ENCODE data around the gene SPEN.
"Not testable (repeated sequence)": the region's sequence is repeated elsewhere in the genome, so short reads cannot be mapped to it uniquely, and the experiment has no call there.

SPEN gene

DNA sequence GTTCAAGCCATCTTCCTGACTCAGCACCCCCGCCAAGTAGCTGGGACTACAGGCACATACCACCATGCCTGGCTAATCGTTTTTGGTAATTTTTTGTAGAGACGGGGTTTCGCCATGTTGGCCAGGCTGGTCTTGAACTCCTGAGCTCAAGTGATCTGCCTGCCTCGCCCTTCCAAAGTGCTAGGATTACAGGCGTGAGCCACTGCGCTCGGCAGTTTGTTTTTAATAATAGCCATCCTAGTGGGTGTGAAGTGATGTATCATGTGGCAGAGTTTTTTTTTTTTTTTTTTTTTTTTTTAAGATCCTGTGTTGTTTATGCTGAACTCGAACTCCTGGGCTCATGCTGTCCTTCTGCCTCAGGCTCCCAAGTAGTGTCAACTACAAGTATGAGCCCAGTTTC, 51.8 kb downstream of the SPEN start:
- no peak for DNase-seq (ENCODE audit: low spot score)

DNA sequence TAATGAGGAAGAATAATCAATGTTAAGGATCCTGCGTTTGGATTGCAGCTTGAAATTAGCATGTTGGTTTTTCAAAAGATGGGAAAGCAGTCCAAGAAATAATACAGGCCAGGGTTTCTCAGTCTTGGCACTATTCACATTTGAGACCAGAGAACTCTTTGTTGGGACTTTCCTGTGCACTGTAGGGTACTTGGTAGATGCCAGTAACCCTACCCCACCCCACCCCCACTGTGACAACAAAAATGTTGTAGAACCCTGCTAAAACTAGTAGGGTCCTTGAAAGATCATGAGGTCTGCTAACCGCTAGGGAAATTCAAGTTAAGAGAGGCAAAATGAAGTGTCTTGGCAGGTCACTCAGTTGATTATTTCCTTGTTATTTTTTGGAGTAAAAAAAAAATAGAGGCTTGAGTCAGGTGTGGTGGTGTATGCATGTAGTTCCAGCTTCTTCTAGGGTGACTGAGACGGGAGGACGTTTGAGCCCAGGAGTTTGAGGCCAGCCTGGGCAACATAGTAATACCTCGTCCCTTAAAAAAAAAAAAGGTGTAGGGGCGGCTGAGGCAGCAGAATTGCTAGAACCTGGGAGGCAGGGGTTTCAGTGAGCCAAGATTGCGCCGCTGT, 53.3 kb downstream of the SPEN start:
- DNase-seq (ENCODE audit: low spot score) = no peak

DNA sequence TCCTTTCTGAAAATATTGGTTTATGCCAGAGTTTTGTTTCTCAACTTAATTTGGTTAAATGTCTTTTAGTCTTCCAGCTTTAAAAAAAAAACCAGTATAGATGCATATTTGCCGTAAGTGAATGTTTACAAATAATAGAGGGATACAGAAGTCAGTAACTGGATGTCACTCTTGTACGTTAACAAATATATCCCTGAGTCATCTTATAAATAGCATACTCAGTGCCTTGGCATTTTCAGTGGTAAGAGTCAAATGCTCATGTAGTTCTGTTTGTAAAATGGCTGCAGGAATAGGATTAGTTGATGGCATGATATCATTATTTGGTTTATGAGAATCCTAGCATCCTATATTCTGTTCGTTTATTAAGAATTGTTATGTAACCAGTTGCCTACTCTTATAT, 55.4 kb downstream of the SPEN start:
- DNase-seq (ENCODE audit: low spot score) = no peak

DNA sequence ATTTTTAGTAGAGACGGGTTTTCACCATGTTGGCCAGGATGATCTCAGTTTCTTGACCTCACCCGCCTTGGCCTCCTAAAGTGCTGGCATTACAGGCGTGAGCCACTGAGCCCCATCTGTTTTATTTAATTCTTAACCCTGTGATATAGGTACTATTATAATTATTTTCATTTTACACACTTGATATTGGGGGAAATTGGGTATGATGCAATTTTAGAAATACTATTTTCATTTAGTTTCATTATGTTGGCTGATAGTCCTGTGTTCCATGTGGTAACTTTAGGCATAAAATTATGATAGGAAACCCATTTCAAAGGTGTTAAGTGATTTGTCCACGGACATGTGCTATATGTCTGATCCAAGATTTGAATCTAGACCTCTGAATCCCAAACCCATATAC, 61.1 kb downstream of the SPEN start:
- DNase-seq (ENCODE audit: low spot score) = no peak

DNA sequence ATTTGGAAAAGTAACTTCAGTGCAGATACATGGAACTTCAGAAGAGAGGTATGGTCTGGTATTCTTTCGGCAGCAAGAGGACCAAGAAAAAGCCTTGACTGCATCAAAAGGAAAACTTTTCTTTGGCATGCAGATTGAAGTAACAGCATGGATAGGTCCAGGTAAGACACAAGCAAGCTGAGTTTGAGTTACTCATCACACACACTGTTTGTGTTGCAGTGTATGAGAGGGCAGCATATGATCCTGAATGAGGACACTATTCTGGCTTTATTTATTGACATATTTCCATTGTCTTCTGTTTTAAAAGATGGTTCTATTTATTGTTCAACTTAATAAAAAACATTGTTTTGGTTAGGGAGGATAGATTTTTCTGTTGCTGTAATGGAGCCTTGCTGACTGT, 63.6 kb downstream of the SPEN start:
- no peak for DNase-seq (ENCODE audit: low spot score)

DNA sequence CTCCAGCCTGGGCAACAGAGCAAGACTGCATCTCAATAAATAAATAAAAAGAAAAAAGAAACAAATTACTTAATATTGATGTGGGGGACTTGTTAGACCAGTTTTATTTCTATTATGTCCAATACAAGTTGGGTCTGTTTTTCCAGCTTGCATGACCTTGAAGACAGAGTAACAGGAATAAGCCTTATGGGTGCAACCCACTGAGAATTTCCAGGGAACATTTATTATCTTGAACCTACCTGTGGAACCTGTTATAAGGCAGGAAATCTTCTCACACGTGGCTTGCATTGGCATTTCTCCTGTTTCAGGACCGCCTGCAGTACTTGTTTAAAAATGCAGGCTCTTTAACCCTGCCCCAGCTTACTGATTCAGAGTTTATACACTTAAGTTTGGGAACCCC, 64.4 kb downstream of the SPEN start:
- DNase-seq (ENCODE audit: low spot score) = no peak

DNA sequence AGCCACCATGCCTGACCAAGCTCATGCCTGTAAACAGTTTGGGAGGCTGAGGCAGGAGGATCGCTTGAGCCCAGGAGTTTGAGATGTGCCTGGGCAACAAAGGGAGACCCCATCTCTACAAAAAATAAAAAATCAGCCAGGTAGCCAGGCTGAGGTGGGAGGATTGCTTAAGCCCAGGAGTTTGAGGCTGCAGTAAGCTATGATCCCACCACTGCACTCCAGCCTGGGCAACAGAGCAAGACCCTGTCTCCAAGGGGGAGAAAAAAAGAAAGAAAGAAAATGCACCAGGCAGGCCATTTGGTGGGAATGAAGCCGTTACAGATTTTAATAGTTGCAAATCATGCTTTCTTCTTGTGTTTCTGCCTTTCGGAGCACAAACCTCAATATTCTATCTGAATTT, 66.1 kb downstream of the SPEN start:
- DNase-seq (ENCODE audit: low spot score) = not testable (repeated sequence)

DNA sequence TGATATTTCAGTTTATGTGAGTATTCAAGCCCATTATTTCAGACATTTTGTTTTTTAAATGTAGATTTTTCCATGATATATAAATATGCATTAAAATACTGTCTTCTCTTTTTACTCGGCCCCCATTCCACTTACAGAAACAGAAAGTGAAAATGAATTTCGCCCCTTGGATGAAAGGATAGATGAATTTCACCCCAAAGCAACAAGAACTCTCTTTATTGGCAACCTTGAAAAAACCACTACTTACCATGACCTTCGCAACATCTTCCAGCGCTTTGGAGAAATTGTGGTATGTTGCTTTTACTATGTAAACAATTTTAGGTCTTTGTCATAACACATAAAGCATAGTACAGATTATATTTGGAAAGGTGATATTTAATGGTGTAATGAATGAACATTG, 68.5 kb downstream of the SPEN start:
- no peak for DNase-seq (ENCODE audit: low spot score)

DNA sequence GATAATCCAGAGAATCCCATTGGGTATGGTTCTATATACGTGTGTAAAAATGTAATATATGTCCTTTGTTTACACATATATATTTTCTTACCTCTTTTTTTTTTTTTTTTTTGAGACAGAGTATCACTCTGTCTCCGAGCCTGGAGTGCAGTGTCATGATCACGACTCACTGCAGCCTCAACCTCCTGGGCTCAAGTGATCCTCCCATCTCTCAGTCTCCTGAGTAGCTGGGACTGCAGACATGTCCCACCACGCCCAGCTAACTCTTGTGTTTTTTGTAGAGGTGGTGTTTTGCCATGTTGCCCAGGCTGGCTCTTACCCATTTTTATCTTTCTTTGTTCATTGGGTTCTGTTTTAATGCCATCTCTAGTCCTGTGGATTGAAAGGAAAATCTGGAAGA, 68.9 kb downstream of the SPEN start:
- DNase-seq (ENCODE audit: low spot score) = no peak

DNA sequence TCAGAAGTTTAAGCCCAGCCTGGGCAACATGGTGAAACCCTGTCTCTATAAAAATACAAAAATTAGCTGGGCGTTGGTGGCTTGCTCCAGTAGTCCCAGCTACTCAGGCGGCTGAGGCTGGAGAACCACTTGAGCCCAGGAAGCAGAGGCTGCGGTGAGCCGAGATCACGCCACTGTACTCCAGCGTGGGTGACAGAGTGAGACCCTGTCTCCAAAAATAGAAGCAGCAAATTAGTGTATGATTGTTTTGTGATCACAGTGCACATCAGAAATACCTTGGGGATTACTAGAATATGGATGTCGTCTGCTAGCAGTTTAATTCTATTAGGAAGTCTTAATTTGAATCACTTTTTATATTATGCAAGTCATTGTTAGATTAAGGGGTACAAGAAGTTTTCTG, 69.4 kb downstream of the SPEN start:
- no peak for DNase-seq (ENCODE audit: low spot score)

DNA sequence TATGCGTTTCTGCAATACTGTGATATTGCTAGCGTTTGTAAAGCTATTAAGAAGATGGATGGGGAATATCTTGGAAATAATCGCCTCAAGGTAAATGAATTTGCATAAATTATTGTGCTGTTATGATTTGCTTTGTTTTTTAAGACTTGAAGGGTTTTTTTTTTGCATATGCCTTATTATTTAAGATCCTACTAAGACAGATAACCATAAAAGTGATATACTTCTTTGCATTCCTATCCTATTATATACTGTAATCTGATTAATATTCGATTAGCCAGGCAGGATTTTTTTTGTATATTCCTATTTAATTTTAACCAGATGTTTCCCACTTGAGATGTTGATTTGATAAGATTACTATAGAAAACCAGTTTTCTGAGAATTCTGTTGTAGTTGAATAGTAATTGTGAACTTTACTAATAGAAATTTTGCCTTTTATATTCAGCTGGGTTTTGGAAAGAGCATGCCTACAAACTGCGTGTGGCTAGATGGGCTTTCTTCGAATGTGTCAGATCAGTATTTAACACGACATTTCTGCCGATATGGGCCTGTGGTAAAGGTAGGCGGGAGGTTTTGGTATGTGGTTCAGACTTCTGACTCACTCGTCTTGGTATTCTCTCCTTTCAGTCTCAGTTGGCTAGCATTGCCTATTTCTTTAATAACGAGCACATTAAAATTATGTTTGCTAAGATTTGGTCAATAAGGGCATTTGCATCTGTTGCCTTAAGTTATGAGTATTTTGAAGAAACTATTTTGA, 71.6 kb downstream of the SPEN start:
- DNase-seq (ENCODE audit: low spot score) = no peak

DNA sequence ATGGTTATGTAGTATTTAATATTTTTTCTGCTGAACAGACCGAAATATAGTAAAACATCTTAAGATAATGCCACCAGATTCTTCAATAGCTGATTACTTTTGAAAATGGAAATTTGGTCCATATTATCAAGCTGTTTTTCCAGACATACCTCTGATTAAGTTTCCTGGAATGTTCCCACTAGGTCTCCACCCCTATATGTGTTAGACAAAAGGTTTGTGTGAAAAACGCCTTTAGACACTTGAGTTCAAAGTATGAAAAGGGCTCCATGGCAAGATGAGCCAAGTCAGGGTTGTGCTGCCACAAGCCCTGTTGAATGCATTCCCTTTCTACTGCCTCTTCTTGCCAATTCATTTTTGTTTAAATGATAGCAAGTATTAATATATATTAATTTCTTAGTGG, 75.7 kb downstream of the SPEN start:
- no peak for DNase-seq (ENCODE audit: low spot score)

DNA sequence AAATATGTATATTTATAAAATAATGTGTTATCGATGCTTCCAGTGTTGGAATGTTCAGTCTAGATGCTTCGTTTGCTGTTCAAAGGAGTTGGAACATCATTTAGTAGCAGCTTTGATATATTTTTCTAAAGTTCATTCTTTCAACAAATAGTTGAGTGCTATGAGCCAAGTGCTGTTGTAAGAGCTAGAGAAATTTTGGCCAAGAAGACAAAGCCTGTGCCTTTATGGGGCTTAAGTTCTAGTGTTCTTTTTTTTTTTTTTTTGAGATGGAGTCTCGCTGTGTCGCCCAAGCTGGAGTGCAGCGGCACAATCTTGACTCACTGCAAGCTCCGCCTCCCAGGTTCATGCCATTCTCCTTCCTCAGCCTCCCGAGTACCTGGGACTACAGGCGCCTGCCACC, 78.9 kb downstream of the SPEN start:
- DNase-seq (ENCODE audit: low spot score) = not testable (repeated sequence)

DNA sequence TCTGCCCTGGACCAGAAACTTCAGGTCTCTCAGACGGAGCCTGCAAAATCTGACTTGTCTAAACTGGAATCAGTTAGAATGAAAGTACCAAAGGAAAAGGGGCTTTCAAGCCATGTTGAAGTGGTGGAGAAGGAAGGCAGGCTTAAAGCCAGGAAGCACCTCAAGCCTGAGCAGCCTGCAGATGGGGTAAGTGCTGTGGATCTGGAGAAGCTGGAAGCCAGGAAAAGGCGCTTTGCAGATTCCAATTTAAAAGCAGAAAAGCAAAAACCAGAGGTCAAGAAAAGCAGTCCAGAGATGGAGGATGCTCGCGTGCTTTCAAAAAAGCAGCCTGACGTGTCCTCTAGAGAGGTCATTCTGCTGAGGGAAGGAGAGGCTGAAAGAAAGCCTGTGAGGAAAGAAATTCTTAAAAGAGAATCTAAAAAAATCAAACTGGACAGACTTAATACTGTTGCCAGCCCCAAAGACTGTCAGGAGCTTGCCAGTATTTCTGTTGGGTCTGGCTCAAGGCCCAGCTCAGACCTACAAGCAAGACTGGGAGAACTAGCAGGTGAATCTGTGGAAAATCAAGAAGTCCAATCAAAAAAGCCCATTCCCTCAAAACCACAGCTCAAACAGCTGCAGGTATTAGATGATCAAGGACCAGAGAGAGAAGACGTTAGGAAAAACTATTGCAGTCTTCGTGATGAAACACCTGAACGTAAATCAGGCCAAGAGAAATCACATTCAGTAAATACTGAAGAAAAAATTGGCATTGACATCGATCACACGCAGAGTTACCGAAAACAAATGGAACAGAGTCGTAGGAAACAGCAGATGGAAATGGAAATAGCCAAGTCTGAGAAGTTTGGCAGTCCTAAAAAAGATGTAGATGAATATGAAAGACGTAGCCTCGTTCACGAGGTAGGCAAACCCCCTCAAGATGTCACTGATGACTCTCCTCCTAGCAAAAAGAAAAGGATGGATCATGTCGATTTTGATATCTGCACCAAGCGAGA, 81.8 kb downstream of the SPEN start:
- no peak for DNase-seq (ENCODE audit: low spot score)

DNA sequence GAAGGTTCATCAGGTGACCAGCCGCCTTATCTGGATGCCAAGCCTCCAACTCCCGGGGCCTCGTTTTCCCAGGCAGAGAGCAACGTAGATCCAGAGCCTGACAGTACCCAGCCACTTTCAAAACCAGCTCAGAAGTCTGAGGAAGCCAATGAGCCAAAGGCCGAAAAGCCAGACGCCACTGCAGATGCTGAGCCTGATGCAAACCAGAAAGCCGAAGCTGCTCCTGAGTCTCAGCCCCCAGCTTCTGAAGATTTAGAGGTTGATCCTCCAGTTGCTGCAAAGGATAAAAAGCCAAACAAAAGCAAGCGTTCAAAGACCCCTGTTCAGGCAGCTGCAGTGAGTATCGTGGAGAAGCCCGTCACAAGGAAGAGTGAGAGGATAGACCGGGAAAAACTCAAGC, 83.9 kb downstream of the SPEN start:
- no peak for DNase-seq (ENCODE audit: low spot score)

DNA sequence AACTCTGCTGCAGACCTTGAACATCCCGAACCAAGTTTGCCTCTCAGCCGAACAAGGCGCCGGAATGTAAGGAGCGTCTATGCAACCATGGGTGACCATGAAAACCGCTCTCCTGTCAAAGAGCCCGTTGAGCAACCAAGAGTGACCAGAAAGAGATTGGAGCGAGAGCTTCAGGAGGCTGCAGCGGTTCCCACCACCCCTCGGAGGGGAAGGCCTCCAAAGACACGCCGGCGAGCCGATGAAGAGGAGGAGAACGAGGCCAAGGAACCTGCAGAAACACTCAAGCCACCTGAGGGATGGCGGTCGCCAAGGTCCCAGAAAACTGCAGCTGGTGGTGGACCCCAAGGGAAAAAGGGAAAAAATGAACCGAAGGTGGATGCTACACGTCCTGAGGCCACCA, 84.4 kb downstream of the SPEN start:
- no peak for DNase-seq (ENCODE audit: low spot score)

DNA sequence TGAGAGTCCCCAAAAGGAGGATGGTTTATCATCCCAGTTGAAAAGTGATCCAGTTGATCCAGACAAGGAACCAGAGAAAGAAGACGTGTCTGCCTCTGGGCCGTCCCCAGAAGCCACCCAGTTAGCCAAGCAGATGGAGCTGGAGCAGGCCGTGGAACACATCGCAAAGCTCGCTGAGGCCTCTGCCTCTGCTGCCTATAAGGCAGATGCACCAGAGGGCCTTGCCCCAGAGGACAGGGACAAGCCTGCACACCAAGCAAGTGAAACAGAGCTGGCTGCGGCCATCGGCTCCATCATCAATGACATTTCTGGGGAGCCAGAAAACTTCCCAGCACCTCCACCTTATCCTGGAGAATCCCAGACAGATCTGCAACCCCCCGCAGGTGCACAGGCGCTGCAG, 85.1 kb downstream of the SPEN start:
- no peak for DNase-seq (ENCODE audit: low spot score)

DNA sequence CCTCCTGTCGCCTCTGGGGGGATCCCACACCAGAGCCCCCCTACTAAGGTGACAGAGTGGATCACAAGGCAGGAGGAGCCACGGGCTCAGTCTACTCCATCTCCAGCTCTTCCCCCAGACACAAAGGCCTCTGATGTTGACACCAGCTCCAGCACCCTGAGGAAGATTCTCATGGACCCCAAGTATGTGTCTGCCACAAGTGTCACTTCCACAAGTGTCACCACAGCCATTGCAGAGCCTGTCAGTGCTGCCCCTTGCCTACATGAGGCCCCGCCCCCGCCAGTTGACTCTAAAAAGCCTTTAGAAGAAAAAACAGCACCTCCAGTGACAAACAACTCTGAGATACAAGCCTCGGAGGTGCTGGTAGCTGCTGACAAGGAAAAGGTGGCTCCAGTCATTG, 86.2 kb downstream of the SPEN start:
- peak; percentile 1 for DNase-seq (ENCODE audit: low spot score)

DNA sequence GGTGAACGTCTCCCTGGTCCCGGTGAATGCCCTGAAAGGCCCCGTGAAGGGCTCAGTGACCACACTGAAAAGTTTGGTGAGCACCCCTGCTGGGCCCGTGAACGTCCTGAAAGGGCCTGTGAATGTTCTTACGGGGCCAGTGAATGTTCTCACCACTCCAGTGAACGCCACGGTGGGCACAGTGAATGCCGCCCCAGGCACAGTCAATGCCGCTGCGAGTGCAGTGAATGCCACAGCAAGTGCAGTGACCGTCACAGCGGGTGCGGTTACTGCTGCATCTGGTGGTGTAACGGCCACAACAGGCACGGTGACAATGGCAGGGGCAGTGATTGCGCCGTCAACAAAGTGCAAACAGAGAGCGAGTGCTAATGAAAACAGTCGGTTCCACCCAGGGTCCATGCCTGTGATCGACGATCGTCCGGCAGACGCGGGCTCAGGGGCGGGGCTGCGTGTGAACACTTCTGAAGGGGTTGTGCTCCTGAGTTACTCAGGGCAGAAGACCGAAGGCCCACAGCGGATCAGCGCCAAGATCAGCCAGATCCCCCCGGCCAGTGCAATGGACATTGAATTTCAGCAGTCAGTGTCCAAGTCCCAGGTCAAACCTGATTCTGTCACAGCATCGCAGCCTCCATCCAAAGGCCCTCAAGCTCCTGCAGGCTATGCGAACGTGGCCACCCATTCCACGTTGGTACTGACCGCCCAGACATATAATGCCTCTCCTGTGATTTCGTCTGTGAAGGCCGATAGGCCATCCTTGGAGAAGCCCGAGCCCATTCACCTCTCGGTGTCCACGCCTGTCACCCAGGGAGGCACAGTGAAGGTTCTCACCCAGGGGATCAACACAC, 86.9 kb downstream of the SPEN start:
- DNase-seq (ENCODE audit: low spot score) = no peak

DNA sequence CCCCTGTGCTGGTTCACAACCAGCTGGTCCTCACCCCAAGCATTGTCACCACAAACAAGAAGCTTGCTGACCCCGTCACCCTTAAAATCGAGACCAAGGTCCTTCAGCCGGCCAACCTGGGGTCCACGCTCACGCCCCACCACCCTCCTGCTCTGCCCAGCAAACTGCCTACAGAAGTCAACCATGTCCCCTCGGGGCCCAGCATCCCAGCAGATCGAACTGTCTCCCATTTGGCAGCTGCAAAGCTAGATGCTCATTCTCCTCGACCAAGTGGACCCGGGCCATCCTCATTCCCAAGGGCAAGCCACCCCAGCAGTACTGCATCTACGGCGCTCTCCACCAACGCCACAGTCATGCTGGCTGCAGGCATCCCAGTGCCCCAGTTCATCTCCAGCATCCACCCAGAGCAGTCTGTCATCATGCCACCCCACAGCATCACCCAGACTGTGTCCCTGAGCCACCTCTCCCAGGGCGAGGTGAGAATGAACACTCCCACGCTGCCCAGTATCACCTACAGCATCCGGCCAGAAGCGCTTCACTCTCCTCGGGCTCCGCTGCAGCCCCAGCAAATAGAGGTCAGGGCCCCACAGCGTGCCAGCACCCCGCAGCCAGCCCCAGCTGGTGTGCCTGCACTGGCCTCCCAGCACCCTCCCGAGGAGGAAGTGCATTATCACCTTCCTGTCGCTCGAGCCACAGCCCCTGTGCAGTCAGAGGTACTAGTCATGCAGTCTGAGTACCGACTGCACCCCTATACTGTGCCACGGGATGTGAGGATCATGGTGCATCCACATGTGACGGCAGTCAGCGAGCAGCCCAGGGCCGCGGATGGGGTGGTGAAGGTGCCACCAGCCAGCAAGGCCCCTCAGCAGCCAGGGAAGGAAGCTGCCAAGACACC, 87.8 kb downstream of the SPEN start:
- DNase-seq (ENCODE audit: low spot score) = peak; percentile 1

DNA sequence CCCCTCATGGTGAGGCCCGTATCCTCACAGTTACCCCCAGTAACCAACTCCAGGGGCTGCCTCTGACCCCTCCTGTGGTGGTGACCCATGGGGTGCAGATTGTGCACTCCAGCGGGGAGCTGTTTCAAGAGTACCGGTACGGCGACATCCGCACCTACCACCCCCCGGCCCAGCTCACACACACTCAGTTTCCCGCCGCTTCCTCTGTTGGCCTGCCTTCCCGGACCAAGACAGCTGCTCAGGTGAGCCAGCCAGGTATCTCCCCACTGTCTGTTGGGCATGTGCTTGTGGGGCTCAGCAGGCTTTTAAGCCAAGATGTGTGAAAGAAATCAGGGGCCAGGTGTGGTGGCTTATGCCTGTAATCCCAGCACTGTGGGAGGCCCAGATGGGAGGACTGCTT, 88.5 kb downstream of the SPEN start:
- no peak for DNase-seq (ENCODE audit: low spot score)
